ENCODE measurements around the gene PSORS1C2.
A peak's percentile ranks its signal among the peaks of the same experiment; 100 is the strongest.

Gene PSORS1C2

DNA sequence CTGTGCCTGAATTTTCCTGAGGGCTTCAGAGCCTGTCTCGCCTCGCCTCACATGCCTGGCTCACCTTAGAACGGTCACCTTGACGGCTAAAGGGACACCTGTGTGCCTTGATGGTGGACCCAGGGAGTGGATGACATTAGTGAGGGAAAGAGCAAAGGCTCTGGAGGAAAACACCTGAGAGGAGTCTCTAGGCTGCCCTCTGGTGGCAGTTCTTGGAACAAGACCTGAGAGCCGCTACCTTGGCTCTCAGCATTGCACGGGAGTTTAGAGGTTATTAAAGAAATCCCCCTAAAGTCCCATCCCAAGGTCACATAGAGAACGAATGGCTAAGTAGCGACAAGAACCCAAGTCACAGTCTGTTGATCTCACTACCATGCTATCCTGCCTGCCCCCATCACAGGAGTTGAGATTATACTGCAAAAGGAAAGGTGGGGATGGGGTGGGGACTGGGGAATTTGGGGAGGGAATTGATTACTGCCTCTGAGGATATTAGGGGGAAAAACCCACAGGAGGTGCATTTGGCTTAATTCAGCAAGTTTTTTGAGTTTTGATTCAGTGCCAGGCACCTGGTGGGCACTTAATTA, 10.7 kb downstream of the PSORS1C2 start:
- DNase-seq (ENCODE audit: extremely low read depth, low read depth), result no peak
- H3K4me3 ChIP-seq (replicated peaks; ENCODE audit: low read depth, low read length), result no peak overlapping the region
- TF ChIP-seq, protein P1, sequence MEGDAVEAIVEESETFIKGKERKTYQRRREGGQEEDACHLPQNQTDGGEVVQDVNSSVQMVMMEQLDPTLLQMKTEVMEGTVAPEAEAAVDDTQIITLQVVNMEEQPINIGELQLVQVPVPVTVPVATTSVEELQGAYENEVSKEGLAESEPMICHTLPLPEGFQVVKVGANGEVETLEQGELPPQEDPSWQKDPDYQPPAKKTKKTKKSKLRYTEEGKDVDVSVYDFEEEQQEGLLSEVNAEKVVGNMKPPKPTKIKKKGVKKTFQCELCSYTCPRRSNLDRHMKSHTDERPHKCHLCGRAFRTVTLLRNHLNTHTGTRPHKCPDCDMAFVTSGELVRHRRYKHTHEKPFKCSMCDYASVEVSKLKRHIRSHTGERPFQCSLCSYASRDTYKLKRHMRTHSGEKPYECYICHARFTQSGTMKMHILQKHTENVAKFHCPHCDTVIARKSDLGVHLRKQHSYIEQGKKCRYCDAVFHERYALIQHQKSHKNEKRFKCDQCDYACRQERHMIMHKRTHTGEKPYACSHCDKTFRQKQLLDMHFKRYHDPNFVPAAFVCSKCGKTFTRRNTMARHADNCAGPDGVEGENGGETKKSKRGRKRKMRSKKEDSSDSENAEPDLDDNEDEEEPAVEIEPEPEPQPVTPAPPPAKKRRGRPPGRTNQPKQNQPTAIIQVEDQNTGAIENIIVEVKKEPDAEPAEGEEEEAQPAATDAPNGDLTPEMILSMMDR (IDR thresholded peaks at IDR 0.05; ENCODE audit: low read depth, low read length, missing control alignments), result peak; percentile 89

DNA sequence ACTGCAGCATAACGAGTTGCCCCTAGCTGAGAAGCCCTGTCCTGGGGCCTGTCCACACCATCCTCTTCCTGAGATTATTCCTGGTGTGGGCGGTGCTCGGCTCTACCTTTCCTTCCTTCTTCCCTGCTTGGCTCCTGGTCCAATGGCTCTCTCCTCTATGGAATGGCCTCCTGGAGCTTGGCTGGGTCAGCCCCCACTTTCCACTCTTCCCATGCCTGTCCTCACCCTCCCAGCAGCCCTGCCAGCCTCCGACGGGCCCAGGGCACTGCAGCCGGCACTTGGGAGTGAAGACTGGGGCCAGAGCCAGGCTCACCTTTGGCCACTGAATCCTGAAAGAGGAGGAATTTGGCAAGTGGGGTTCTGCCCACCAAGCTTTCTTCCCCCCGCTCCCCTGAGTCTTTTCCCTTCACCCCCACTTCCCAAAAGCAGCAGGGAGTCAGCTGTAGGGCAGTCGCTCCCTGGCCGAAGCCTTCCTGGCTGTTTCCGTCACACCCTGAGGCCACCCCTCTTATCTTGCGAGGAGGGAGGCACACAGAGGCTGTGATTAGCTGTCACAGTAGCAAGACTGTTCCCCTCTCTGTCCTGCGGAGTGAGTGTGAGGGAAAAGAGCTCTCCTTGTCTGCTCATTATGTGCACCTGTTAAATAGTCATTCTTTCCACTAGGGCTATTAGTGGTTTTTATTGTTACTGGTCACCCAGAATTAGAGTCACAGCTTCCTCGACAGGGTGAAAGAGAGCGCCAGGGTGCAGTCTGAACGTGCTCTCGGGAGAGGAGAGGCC, 12.3 kb downstream of the PSORS1C2 start:
- no peak for DNase-seq (ENCODE audit: extremely low read depth, low read depth)
- no peak overlapping the region for H3K4me3 ChIP-seq (replicated peaks; ENCODE audit: low read depth, low read length)
- TF ChIP-seq, protein P1 (IDR thresholded peaks at IDR 0.05; ENCODE audit: low read depth, low read length, missing control alignments), result no peak

DNA sequence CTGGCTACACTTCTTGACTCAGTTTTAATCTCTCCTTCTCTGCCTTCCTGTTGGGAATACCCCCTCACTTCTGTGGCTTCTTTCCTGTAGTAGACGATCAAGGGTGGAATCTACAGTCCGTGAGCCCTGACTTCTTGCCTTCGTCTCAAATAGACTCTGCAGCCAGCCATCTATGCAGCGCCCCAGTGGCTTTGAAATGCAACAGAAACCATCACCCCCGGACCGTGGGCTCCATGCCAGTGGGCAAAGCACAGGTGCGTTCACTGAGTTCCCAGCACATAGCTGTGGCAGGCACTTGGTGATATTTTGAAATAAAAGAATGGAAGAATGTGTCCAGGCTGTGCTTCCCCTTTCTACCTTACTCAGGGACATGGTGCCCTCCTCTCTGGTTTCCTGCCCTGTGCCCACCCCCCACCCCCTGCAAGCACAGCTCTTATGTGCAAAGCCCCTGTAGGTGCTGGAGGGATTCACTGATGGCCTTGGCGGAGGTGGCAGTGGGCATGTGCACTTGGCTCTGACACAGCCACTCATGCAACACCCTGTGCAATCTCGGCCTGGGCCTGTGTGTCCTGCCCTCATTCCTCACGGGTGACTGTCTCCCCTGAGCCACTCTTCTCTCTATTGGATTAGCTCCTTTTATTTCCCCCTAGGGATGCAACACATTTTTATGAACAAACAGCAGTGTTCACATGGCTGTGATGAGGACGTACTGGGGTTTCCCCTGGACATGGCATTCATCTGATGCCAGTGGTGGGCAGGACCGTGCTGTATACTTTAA, 13.1 kb downstream of the PSORS1C2 start:
- no peak for DNase-seq (ENCODE audit: extremely low read depth, low read depth)
- TF ChIP-seq, protein P1 (IDR thresholded peaks at IDR 0.05; ENCODE audit: low read depth, low read length, missing control alignments), result no peak
- no peak overlapping the region for H3K4me3 ChIP-seq (replicated peaks; ENCODE audit: low read depth, low read length)

DNA sequence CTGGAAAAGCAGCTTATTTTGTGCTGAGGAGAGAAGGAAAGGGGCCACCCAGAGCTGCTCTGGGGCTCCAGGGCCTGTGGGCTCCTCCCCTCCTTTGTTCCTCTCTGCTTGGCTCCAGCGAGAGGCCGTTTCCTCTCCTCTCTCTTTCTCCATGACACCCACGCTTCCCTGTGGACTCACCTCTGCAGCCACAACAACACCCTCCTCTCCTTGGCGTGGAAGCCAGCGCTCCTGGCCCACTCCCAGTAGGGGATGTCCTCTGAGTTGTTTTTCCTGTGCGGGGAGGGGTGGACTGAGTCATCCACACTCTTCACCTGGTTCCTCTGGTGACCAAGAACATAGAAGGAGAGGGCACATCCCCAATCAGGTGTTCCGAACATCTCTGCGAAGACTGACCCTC, 13.7 kb downstream of the PSORS1C2 start:
- TF ChIP-seq, protein P1 (IDR thresholded peaks at IDR 0.05; ENCODE audit: low read depth, low read length, missing control alignments), result no peak
- no peak for DNase-seq (ENCODE audit: extremely low read depth, low read depth)
- H3K4me3 ChIP-seq (replicated peaks; ENCODE audit: low read depth, low read length), result no peak overlapping the region

DNA sequence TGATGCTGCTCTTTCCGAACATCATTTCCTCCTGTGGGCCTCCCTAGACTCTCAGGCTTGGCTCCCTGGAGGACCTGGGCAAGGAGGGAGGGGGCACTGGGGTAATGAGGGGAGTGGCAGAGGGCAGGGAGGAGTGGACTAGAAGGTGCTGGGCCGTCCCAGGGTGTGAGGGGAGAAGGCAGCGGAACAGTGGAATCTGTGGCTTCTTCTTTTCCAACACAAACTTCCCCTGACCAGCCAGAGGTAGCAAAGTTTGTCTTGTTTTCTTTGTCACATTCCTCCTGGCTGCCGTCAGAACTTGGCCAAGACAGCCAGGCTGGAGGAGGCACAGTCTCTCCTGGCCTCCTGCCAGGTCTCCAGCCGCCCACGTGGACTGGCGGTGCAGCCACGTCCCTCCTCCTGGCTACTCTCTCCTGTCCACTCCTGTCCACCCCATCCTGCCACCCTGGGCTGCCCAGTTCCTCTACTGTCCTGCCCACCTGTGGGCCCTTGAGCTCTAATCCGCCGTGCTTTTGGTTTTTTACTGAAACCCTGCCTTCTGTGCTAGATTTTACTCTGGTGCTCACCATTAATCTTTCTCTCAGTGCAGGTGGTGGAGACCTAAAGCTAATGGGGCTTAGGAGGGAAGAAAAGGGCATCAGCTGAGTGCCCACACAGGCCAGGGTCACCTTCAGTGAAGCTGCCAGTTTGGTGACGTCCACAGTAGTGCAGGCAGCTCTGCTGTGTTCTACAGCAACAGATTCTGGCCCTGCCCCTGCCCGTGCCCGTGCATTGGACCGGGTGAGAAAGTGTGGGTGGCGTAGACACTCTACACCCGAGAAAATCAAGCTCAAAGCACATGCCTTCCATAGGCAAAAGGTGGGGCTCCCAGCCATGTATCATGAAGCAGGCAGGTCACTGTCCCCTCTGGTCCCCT, 15.8 kb downstream of the PSORS1C2 start:
- TF ChIP-seq, protein P1 (IDR thresholded peaks at IDR 0.05; ENCODE audit: low read depth, low read length, missing control alignments), result no peak
- DNase-seq (ENCODE audit: extremely low read depth, low read depth), result no peak
- no peak overlapping the region for H3K4me3 ChIP-seq (replicated peaks; ENCODE audit: low read depth, low read length)

DNA sequence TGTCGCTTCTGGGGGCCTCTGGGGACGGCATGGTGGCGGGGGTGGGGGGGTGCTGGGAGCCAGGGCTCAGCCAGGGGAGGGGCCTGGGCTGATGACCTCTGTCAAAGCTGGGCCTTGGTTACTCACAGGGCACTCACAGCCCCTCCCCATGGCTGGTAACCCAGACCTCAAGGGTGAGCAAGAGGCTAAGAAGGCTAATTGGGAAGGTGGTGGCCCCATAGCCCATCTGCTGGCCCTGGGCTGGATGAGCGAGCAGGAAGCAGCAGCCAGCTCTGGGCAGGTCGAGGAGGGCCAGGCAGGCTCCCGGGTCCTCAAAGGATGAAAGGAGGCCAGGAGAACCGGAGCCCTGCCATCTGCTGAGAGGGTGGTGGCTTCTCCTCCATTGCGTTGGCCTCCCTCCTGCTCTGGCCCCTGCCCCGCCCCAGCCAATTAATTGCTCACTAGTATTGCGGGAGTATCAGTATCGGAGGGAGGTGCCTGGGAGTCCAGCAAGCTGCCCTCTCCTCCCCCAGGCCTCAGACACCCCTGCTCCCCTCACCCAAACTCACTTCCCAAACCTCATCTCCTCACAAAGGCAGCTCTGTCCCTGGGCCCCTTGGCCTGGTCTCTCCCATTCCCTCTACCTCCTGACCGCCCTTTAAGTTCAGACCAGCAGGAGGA, 17.6 kb downstream of the PSORS1C2 start:
- H3K4me3 ChIP-seq (replicated peaks; ENCODE audit: low read depth, low read length), result no peak overlapping the region
- no peak for DNase-seq (ENCODE audit: extremely low read depth, low read depth)
- TF ChIP-seq, protein P1 (IDR thresholded peaks at IDR 0.05; ENCODE audit: low read depth, low read length, missing control alignments), result no peak
